GM21576 (cell line): ENCODE data around the gene ST6GALNAC5.

Source experiments
- ATAC-seq: cut with Tn5 transposase; IDR thresholded peaks from one replicate; pipeline ENCODE4 v1.9.1; 2021; ENCODE audit warnings: mild to moderate bottlenecking, moderate library complexity; ENCODE audit not compliant: unreplicated experiment

Gene ST6GALNAC5

DNA sequence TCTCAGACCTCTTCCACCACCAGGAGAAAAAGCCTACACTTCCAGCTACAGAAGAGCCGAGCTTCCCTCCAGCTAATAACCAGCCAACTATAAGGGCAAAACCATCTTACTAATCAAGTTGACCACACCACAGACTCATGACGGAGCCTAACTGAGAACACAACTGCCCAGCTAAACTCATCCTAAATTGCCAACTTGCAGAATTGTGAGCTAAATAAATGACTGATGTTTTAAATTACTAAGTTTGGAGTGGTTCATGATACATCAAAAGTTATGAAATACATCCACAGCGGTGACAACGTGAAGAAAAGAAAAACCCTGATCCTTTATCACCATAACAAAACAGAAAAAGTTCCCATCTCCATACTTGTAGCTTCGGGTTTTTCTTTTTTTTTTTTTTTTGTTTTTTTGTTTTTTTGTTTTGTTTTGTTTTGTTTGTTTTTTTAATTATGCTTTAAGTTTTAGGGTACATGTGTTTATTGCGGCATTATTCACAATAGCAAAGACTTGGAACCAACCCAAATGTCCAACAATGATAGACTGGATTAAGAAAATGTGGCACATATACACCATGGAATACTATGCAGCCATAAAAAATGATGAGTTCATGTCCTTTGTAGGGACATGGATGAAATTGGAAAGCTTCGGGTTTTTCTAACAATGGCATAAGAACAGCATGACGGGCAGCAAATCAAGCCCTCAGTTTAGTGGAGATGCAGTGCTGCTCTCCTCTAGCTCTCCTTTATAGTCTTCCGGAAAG, 229.4 kb downstream of the ST6GALNAC5 start:
- ATAC-seq = no peak

DNA sequence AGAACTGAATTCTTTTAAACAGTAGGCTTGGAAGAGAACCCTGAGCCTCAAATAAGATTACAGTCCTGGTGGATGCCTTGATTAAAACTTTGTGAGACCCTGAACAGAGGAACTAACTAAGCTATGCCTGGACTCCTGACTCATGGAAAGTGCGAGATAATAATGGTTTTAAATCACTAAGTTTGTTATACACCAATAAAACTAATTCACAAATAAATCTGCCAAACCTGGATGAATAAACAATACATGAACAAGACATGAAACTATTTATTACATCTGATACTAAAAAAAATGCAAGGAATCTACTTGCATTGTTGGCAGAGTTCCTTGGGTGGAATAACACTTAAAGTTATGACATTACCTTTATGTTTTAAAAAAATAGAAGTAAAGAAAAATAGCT, 233.6 kb downstream of the ST6GALNAC5 start:
- no peak for ATAC-seq

DNA sequence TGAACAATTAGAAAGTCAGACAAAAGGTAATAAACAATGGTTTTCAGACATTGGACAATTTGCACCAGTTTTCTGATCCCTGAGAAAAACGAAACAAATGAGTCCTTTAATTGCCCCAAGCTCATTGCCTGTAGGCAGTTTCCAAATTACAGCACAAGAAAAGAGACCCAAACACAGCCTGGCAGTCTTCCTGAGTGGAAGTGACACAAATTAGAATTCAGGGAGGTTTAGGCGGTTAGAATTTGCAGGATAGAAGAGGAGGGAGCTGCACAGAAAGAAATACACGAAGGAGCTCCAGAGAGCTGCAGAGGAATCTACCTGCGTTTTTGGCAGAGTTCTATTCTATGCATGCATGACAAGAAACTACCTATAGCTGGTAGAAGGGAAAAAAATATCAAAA, 236.2 kb downstream of the ST6GALNAC5 start:
- no peak for ATAC-seq

GRCh38 chr1:77104672-77105071, 237.4 kb downstream of the ST6GALNAC5 start:
- no peak for ATAC-seq
